Astrocyte (in vitro differentiated cells and primary cell): ENCODE data around the gene ZGPAT. TPM values are rescaled to one million over a fixed set of nuclear protein-coding genes. Genes with fewer than 3 reads are reported as not detected.

ENCODE experiments used
- DNase-seq: peaks from one replicate; pipeline ENCODE4 v3.0.0-alpha.2; 2010; ENCODE audit warnings: low read depth
- FAIRE-seq: peaks from 2 replicates; lab custom pipeline; 2011; peaks lifted over from hg19 to GRCh38; lab: Jason Lieb, UNC
- H2AFZ ChIP-seq: 2 replicates; pipeline ENCODE4 v1.6.0; 2012; ENCODE audit warnings: low read depth, low read length, inconsistent platforms
- H3K27ac ChIP-seq: 2 replicates; pipeline ENCODE4 v1.5.1; 2011; ENCODE audit warnings: low read depth, low read length, inconsistent platforms
- H3K27me3 ChIP-seq: 2 replicates; pipeline ENCODE4 v1.6.0; 2011; ENCODE audit warnings: low read length, inconsistent platforms; ENCODE audit not compliant: insufficient read depth
- H3K36me3 ChIP-seq: 2 replicates; pipeline ENCODE4 v1.5.1; 2011; ENCODE audit warnings: low read length, inconsistent platforms; ENCODE audit not compliant: insufficient read depth
- H3K4me1 ChIP-seq: 2 replicates; pipeline ENCODE4 v1.5.1; 2011; ENCODE audit warnings: low read length, inconsistent platforms; ENCODE audit not compliant: insufficient read depth
- H3K4me2 ChIP-seq: 2 replicates; pipeline ENCODE4 v1.6.0; 2012; ENCODE audit warnings: low read length, inconsistent platforms
- H3K4me3 ChIP-seq: 2 replicates; pipeline ENCODE4 v1.5.1; 2011; ENCODE audit warnings: low read depth, mild to moderate bottlenecking, low read length, inconsistent platforms; ENCODE audit not compliant: insufficient read depth
- H3K79me2 ChIP-seq: 2 replicates; pipeline ENCODE4 v1.6.0; 2012; ENCODE audit warnings: mild to moderate bottlenecking, low read length, inconsistent platforms; ENCODE audit not compliant: insufficient read depth
- H3K9ac ChIP-seq: 2 replicates; pipeline ENCODE4 v1.6.0; 2012; ENCODE audit warnings: mild to moderate bottlenecking, low read length, inconsistent platforms
- H3K9me3 ChIP-seq: 2 replicates; pipeline ENCODE4 v1.5.1; 2012; ENCODE audit warnings: low read depth, mild to moderate bottlenecking, low read length, inconsistent platforms; ENCODE audit not compliant: insufficient read depth
- H4K20me1 ChIP-seq: 2 replicates; pipeline ENCODE4 v1.6.0; 2012; ENCODE audit warnings: low read length, inconsistent platforms; ENCODE audit not compliant: insufficient read depth
- H3K27ac Mint-ChIP-seq: one replicate; pipeline ENCODE4 v1.8.0; 2021; ENCODE audit warnings: mild to moderate bottlenecking, mixed read lengths; ENCODE audit not compliant: unreplicated experiment
- H3K27me3 Mint-ChIP-seq: one replicate; pipeline ENCODE4 v1.8.0; 2021; ENCODE audit warnings: low read depth, mixed read lengths; ENCODE audit not compliant: unreplicated experiment
- H3K36me3 Mint-ChIP-seq: one replicate; pipeline ENCODE4 v1.8.0; 2021; ENCODE audit warnings: low read depth, mixed read lengths; ENCODE audit not compliant: unreplicated experiment
- H3K4me1 Mint-ChIP-seq: one replicate; pipeline ENCODE4 v1.8.0; 2021; ENCODE audit warnings: low read depth, mixed read lengths; ENCODE audit not compliant: unreplicated experiment
- H3K4me3 Mint-ChIP-seq: one replicate; pipeline ENCODE4 v1.8.0; 2021; ENCODE audit warnings: mild to moderate bottlenecking, moderate library complexity, mixed read lengths; ENCODE audit not compliant: unreplicated experiment
- H3K9me3 Mint-ChIP-seq: one replicate; pipeline ENCODE4 v1.8.0; 2021; ENCODE audit warnings: mild to moderate bottlenecking, mixed read lengths; ENCODE audit not compliant: unreplicated experiment
- EZH2 ChIP-seq: IDR thresholded peaks from 2 replicates; pipeline ENCODE4 v1.6.1; 2012; ENCODE audit warnings: mild to moderate bottlenecking, low read length, inconsistent platforms; ENCODE audit not compliant: insufficient read depth
- total RNA-seq: library from RNA; stranded (reverse); gene quantifications from 2 replicates; pipeline ENCODE4 v1.2.1, GENCODE V29; 2021
- TF ChIP-seq, protein P1 (sequence below): IDR thresholded peaks from 2 replicates; pipeline ENCODE4 v1.5.1; 2011; ENCODE audit warnings: low read depth, mild to moderate bottlenecking, inconsistent platforms, low read length, moderate library complexity; ENCODE audit not compliant: insufficient read depth

Gene ZGPAT
- total RNA-seq, 1 donor from 2014 or later = 24.8 TPM

- Histone ChIP-seq H4K20me1 (peaks cover 42% of the 10 kb centered on the region), H2AFZ (no peak overlapping the region), H3K9ac (no peak overlapping the region), H3K79me2 (peaks cover 8% of the 10 kb centered on the region), H3K4me2 (peak overlapping the region; percentile 80), H3K27ac (no peak overlapping the region), H3K4me3 (no peak overlapping the region), H3K9me3 (no peaks in the 10 kb centered on the region), H3K27me3 (no peaks in the 10 kb centered on the region), H3K4me1 (peaks cover 15% of the 10 kb centered on the region), H3K36me3 (no peaks in the 10 kb centered on the region)
- no peak for FAIRE-seq
- no peak overlapping the region for H3K4me3 Mint-ChIP-seq
- peaks cover 11% of the 10 kb centered on the region for H3K36me3 Mint-ChIP-seq
- DNase-seq = no peak
- no peaks in the 10 kb centered on the region for H3K27me3 Mint-ChIP-seq
- no peak overlapping the region for H3K27ac Mint-ChIP-seq
- TF ChIP-seq EZH2 = no peak
- TF ChIP-seq, protein P1, sequence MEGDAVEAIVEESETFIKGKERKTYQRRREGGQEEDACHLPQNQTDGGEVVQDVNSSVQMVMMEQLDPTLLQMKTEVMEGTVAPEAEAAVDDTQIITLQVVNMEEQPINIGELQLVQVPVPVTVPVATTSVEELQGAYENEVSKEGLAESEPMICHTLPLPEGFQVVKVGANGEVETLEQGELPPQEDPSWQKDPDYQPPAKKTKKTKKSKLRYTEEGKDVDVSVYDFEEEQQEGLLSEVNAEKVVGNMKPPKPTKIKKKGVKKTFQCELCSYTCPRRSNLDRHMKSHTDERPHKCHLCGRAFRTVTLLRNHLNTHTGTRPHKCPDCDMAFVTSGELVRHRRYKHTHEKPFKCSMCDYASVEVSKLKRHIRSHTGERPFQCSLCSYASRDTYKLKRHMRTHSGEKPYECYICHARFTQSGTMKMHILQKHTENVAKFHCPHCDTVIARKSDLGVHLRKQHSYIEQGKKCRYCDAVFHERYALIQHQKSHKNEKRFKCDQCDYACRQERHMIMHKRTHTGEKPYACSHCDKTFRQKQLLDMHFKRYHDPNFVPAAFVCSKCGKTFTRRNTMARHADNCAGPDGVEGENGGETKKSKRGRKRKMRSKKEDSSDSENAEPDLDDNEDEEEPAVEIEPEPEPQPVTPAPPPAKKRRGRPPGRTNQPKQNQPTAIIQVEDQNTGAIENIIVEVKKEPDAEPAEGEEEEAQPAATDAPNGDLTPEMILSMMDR = no peak
- no peaks in the 10 kb centered on the region for H3K9me3 Mint-ChIP-seq
- no peaks in the 10 kb centered on the region for H3K4me1 Mint-ChIP-seq
Observed at GRCh38 chr20:63738687-63739129, 30.9 kb downstream of the ZGPAT start.

DNA sequence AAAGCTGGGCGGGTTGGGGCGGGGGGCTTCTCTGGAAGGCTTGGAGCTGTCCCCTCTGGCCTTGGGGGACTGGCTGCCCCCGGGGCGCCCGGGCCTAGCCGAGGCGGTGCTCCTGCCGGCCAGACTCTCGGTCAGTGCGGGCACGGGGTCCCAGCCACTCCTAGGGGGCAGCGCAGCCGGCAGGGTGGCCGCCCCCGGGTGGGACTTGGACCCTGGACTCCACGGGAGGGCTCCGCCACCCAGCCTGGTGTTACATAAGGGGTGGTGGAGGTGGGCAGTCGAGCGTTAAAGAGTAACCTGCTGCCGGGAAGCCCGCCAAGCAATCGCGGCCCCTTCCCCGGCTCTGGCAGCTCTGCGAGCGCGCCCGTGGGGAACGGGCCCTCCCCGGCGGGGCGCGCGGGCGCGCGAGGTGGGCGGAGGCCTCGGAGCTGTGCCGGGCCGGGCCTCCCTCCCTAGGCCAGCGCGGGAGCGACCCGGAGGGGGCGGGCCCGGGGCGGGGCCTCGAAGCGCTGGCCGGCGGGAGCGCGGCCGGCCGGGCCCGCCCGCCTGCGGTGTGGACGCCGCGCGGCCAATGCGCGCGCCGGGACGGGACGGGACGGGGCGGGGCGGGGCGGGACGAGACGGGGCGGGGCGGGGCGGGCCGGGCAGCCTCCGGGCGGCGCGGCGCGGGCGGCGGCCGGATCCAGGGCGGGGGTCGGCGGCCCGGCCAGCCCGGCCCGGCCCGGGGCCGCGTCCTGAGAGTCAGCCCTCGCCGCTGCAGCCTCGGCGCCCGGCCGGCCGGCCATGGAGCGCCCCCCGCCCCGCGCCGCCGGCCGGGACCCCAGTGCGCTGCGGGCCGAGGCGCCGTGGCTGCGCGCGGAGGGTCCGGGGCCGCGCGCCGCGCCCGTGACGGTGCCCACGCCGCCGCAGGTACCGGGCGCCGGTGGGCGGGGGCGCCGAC is 31.6 kb downstream of the ZGPAT start, which contains the start of gene SLC2A4RG:
Gene SLC2A4RG, plus strand, starts transcription at position 647 of the 940 bp plus-strand sequence. Its CDS starts 137 bp downstream, at position 784.
- peak; percentile 34 for DNase-seq
- H3K36me3 ChIP-seq = no peaks in the 10 kb centered on the region

More for the DNA sequence above, 31.6 kb downstream of the ZGPAT start, which contains the start of gene SLC2A4RG:
- Mint-ChIP-seq H3K36me3 (peaks cover 4% of the 10 kb centered on the region), H3K27me3 (no peaks in the 10 kb centered on the region), H3K9me3 (no peaks in the 10 kb centered on the region), H3K4me1 (no peaks in the 10 kb centered on the region), H3K4me3 (peak within 1 kb of the TSS; percentile 66), H3K27ac (no peak within 1 kb of the TSS)
- Histone ChIP-seq H3K9ac (peak within 1 kb of the TSS; percentile 83), H3K9me3 (no peaks in the 10 kb centered on the region), H3K27ac (peak within 1 kb of the TSS; percentile 65), H3K4me1 (peaks cover 15% of the 10 kb centered on the region), H3K27me3 (no peaks in the 10 kb centered on the region), H2AFZ (peak within 1 kb of the TSS; percentile 18), H4K20me1 (peaks cover 37% of the 10 kb centered on the region), H3K79me2 (peaks cover 8% of the 10 kb centered on the region), H3K4me3 (peak within 1 kb of the TSS; percentile 74), H3K4me2 (peak within 1 kb of the TSS; percentile 98)
- no peak for FAIRE-seq
- TF ChIP-seq, protein P1 = no peak
- TF ChIP-seq EZH2 = no peak
